Tibial nerve (tissue), 4 donors: ENCODE measurements around the gene RASGEF1C. TPM values are rescaled to one million over a fixed set of nuclear protein-coding genes. Genes with fewer than 3 reads are reported as not detected.
A peak's percentile ranks its signal among the peaks of the same experiment; 100 is the strongest.

Source experiments
- DNase-seq, 2 donors: peaks; one replicate each; pipeline ENCODE4 v3.0.0-alpha.2; 2019; ENCODE audit warnings: low spot score in 2 of 2
- H3K27ac ChIP-seq, 4 donors: fragments of 200-600 bp; sonication (generic) in 3 of 4; one replicate each; pipeline ENCODE4 v1.5.1; 2017 to 2019; ENCODE audit warnings: mild to moderate bottlenecking in 1 of 4
- H3K27me3 ChIP-seq, 2 donors: fragments of 200-600 bp; sonication (generic) in 1 of 2; one replicate each; pipeline versions ENCODE4 v1.5.1 to v1.6.0; 2017 to 2019
- H3K36me3 ChIP-seq, 3 donors: fragments of 200-600 bp; sonication (generic); one replicate each; pipeline ENCODE4 v1.5.1; 2018 to 2019
- H3K4me1 ChIP-seq, 4 donors: fragments of 200-600 bp; sonication (generic) in 3 of 4; one replicate each; pipeline ENCODE4 v1.5.1; 2017 to 2019
- H3K4me3 ChIP-seq, 4 donors: fragments of 200-600 bp; sonication (generic) in 3 of 4; one replicate each; pipeline ENCODE4 v1.5.1; 2017 to 2019; ENCODE audit warnings: mild to moderate bottlenecking in 1 of 4, moderate library complexity in 1 of 4
- H3K9me3 ChIP-seq, 4 donors: fragments of 200-600 bp; sonication (generic) in 3 of 4; one replicate each; pipeline ENCODE4 v1.5.1; 2017 to 2019
- EP300 ChIP-seq, 2 donors: sonication (generic); formaldehyde crosslinking; IDR thresholded peaks; one replicate each; pipeline ENCODE4 v1.6.1; 2017; ENCODE audit warnings: antibody characterized with exemption in 2 of 2, mild to moderate bottlenecking in 1 of 2
- POLR2A ChIP-seq, 2 donors: fragments of 450-650 bp; IDR thresholded peaks; one replicate each; pipeline ENCODE4 v1.6.1; 2017; ENCODE audit warnings: antibody characterized with exemption in 2 of 2, mild to moderate bottlenecking in 2 of 2, moderate library complexity in 2 of 2
- WGBS, 2 donors: methylation state at CpG; one replicate each; pipeline ENCODE4 v1.1.5; 2018; 5-methylcytosine and 5-hydroxymethylcytosine counted together
- total RNA-seq, 4 donors: library from RNA; depleted of rRNA; stranded (reverse); fragments of >200 nt; gene quantifications; one replicate each; pipeline ENCODE4 v1.1.0, GENCODE V29; 2016
- TF ChIP-seq, protein P1 (sequence below), 5 experiments: fragments of 200-600 bp in 3 of 5; fragments of 450-650 bp in 2 of 5; sonication (generic) in 3 of 5; IDR thresholded peaks; one replicate each; pipeline ENCODE4 v1.5.1; 2016 to 2019; ENCODE audit warnings: antibody characterized with exemption in 5 of 5, mild to moderate bottlenecking in 3 of 5, moderate library complexity in 2 of 5

RASGEF1C gene
- total RNA-seq, 4 donors from 2014 or later: 2.7 to 12.0 (median 10.4) TPM

- peaks cover 0 to 6% (median 0%) of the 10 kb centered on the region in 4 donors for H3K9me3 ChIP-seq
- H3K4me3 ChIP-seq: no peak overlapping the region
- no peaks in the 10 kb centered on the region for H3K4me1 ChIP-seq
- H3K27me3 ChIP-seq: no peaks in the 10 kb centered on the region
- 81 to 84% methylated on average over 11 of the region's 11 CpGs for WGBS, 2 donors
- no peak overlapping the region for H3K27ac ChIP-seq
- peaks cover 0 to 29% (median 0%) of the 10 kb centered on the region in 3 donors for H3K36me3 ChIP-seq
- TF ChIP-seq, protein P1, sequence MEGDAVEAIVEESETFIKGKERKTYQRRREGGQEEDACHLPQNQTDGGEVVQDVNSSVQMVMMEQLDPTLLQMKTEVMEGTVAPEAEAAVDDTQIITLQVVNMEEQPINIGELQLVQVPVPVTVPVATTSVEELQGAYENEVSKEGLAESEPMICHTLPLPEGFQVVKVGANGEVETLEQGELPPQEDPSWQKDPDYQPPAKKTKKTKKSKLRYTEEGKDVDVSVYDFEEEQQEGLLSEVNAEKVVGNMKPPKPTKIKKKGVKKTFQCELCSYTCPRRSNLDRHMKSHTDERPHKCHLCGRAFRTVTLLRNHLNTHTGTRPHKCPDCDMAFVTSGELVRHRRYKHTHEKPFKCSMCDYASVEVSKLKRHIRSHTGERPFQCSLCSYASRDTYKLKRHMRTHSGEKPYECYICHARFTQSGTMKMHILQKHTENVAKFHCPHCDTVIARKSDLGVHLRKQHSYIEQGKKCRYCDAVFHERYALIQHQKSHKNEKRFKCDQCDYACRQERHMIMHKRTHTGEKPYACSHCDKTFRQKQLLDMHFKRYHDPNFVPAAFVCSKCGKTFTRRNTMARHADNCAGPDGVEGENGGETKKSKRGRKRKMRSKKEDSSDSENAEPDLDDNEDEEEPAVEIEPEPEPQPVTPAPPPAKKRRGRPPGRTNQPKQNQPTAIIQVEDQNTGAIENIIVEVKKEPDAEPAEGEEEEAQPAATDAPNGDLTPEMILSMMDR (IDR thresholded peaks at IDR 0.05): no peak
- no peak for TF ChIP-seq EP300 (IDR thresholded peaks at IDR 0.05)
- TF ChIP-seq POLR2A (IDR thresholded peaks at IDR 0.05): no peak
- DNase-seq: no peak
Measured at GRCh38 chr5:180097163-180097894, 111.7 kb downstream of the RASGEF1C start.

GRCh38 chr5:180096616-180097015 lies 112.4 kb downstream of the RASGEF1C start:
- DNase-seq: no peak
- Histone ChIP-seq H3K4me3 (no peak overlapping the region), H3K36me3 (peaks cover 0 to 25% (median 0%) of the 10 kb centered on the region in 3 donors), H3K27ac (no peak overlapping the region), H3K9me3 (peaks cover 0 to 6% (median 0%) of the 10 kb centered on the region in 4 donors), H3K27me3 (no peaks in the 10 kb centered on the region), H3K4me1 (no peaks in the 10 kb centered on the region)
- 80 to 83% methylated on average over 10 of the region's 10 CpGs for WGBS, 2 donors
- TF ChIP-seq EP300 (IDR thresholded peaks at IDR 0.05): no peak
- TF ChIP-seq, protein P1 (IDR thresholded peaks at IDR 0.05): no peak
- TF ChIP-seq POLR2A (IDR thresholded peaks at IDR 0.05): no peak

DNA sequence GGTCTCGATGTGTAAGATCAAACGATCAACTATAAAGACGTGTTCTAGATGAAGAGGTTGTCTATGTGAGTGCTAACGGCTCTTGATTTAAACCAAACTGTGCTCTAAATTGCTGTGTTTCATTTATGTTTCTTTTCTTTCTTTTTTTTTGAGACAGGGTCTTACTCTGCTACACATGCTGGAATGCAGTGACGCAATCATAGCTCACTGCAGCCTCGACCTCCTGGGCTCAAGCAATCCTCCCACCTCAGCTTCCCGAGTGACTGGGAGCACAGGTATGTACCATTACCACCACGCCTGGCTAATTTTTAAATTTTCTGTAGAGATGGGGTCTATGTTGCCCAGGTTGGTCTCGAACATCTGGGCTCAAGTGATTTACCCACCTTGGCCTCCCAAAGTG lies 113.5 kb downstream of the RASGEF1C start:
- Histone ChIP-seq H3K4me3 (no peak overlapping the region), H3K9me3 (peaks cover 0 to 6% (median 0%) of the 10 kb centered on the region in 4 donors), H3K27ac (no peak overlapping the region), H3K27me3 (no peaks in the 10 kb centered on the region), H3K4me1 (peaks cover 0 to 6% (median 5%) of the 10 kb centered on the region in 4 donors), H3K36me3 (peaks cover 0 to 15% (median 0%) of the 10 kb centered on the region in 3 donors)
- no peak for TF ChIP-seq EP300 (IDR thresholded peaks at IDR 0.05)
- TF ChIP-seq POLR2A (IDR thresholded peaks at IDR 0.05): no peak
- TF ChIP-seq, protein P1 (IDR thresholded peaks at IDR 0.05): no peak
- 81 to 88% methylated on average over 9 of the region's 9 CpGs for WGBS, 2 donors
- DNase-seq: no peak

DNA sequence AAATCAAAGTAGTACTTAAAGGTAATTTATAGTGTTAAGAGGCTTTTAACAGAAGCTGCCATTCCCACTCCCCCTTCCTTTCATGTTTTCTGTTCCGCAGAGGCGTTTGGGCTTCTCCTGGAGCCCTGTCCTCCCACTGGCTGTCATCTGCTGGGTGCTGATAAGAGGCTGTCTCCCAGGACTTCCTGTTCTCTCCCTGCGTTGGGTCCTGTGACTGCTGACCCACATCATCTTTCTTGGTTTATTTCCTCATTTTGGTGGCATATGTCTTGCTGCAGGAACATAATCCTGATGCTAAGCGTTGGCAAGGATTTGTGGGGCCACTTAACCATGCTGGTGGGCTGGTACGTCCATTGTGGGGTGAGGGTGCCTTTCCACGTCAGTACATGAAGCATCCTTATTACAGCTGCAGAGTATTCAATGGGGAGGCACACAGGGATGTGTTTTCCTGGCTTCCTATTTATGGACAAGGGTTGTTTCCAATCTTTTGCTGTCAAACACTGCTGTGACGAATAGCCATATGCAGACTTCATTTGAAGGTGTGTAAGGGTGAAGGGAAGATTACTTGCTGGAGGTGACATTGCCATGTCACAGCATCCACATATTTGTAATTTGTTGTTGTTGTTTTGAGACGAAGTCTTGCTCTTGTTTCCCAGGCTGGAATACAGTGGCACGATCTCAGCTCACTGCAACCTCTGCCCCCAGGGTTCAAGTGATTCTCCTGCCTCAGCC lies 115.2 kb downstream of the RASGEF1C start:
- TF ChIP-seq, protein P1 (IDR thresholded peaks at IDR 0.05): no peak
- TF ChIP-seq EP300 (IDR thresholded peaks at IDR 0.05) (peak in 1 of 2 donors; percentile 47), POLR2A (IDR thresholded peaks at IDR 0.05) (peak in 1 of 2 donors; percentile 20)
- WGBS, 2 donors: 73 to 74% methylated on average over 9 of the region's 9 CpGs
- peak in 1 of 2 donors; percentile 34 for DNase-seq

GRCh38 chr5:180093241-180093640 lies 115.8 kb downstream of the RASGEF1C start:
- Histone ChIP-seq H3K9me3 (no peaks in the 10 kb centered on the region), H3K4me3 (no peak overlapping the region), H3K27me3 (no peaks in the 10 kb centered on the region), H3K4me1 (peaks cover 0 to 8% (median 6%) of the 10 kb centered on the region in 4 donors), H3K27ac (peak overlapping the region in 2 of 4 donors; percentile 0 to 26), H3K36me3 (no peaks in the 10 kb centered on the region)
- 94 to 96% methylated on average over 6 of the region's 6 CpGs for WGBS, 2 donors
- TF ChIP-seq POLR2A (IDR thresholded peaks at IDR 0.05) (no peak), EP300 (IDR thresholded peaks at IDR 0.05) (no peak)
- TF ChIP-seq, protein P1 (IDR thresholded peaks at IDR 0.05): no peak
- no peak for DNase-seq

More for the DNA sequence above, 115.2 kb downstream of the RASGEF1C start:
- no peaks in the 10 kb centered on the region for H3K27me3 ChIP-seq
- H3K4me3 ChIP-seq: no peak overlapping the region
- H3K27ac ChIP-seq: peak overlapping the region in 1 of 4 donors; percentile 26
- H3K36me3 ChIP-seq: peaks cover 0 to 4% (median 0%) of the 10 kb centered on the region in 3 donors
- H3K4me1 ChIP-seq: peaks cover 0 to 8% (median 6%) of the 10 kb centered on the region in 4 donors
- peaks cover 0 to 5% (median 0%) of the 10 kb centered on the region in 4 donors for H3K9me3 ChIP-seq
